ENCODE results near the gene IL10RB.

The IL10RB gene

DNA sequence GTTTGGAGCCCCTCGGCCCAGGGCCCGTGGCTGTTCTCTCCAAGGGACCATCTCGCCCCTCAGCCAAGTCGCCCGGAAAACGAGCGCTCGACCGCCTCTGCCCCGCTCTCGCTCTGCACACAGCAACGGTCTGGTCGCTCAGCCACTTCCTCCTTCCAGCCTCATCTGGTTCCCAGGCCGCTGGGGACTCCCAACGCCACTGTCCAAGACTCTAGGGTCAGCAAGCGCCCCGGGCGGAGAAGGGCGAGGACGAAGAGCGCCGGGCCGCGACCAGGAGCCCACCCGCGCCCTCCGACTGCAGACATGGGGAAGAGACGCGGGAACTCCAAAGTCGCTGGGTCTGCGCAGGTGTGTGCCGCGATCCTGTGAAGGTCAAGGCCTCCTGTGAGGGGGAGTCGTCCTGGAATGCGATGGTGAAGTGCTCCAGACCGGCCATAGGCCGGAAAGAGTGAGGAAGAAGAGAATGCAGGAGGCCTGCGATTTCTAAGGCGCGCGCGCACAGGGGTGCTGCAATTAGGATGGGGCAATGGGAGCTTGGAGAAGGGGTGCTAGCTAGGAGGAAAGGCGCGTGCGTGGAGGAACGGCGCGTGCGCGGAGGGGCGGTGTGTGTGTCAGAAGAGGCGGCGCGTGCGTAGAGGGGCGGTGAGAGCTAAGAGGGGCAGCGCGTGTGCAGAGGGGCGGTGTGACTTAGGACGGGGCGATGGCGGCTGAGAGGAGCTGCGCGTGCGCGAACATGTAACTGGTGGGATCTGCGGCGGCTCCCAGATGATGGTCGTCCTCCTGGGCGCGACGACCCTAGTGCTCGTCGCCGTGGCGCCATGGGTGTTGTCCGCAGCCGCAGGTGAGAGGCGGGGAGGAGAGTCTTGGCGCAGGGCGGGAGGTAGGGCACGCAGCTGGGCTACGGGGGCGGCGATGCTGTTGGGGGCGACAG is 58.4 kb downstream of the IL10RB start, which contains the start of gene IFNAR1:
Gene IFNAR1 (plus strand): TSS at position 680 of the 931 bp plus-strand sequence. CDS start 86 bp downstream, at position 766.
- TF ChIP-seq, protein P1, sequence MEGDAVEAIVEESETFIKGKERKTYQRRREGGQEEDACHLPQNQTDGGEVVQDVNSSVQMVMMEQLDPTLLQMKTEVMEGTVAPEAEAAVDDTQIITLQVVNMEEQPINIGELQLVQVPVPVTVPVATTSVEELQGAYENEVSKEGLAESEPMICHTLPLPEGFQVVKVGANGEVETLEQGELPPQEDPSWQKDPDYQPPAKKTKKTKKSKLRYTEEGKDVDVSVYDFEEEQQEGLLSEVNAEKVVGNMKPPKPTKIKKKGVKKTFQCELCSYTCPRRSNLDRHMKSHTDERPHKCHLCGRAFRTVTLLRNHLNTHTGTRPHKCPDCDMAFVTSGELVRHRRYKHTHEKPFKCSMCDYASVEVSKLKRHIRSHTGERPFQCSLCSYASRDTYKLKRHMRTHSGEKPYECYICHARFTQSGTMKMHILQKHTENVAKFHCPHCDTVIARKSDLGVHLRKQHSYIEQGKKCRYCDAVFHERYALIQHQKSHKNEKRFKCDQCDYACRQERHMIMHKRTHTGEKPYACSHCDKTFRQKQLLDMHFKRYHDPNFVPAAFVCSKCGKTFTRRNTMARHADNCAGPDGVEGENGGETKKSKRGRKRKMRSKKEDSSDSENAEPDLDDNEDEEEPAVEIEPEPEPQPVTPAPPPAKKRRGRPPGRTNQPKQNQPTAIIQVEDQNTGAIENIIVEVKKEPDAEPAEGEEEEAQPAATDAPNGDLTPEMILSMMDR (IDR thresholded peaks at IDR 0.05; ENCODE audit: insufficient read depth, low read length) = no peak
- TF ChIP-seq POLR2AphosphoS5 (IDR thresholded peaks at IDR 0.05; ENCODE audit: low read depth) (peak; percentile 92), SPI1 (IDR thresholded peaks at IDR 0.05; ENCODE audit: borderline replicate concordance, low read depth) (peak; percentile 94), GABPA (IDR thresholded peaks at IDR 0.05; ENCODE audit: low read depth) (peak; percentile 28; the same call in 1 of the 2 replicates)
- TF ChIP-seq, protein P2, sequence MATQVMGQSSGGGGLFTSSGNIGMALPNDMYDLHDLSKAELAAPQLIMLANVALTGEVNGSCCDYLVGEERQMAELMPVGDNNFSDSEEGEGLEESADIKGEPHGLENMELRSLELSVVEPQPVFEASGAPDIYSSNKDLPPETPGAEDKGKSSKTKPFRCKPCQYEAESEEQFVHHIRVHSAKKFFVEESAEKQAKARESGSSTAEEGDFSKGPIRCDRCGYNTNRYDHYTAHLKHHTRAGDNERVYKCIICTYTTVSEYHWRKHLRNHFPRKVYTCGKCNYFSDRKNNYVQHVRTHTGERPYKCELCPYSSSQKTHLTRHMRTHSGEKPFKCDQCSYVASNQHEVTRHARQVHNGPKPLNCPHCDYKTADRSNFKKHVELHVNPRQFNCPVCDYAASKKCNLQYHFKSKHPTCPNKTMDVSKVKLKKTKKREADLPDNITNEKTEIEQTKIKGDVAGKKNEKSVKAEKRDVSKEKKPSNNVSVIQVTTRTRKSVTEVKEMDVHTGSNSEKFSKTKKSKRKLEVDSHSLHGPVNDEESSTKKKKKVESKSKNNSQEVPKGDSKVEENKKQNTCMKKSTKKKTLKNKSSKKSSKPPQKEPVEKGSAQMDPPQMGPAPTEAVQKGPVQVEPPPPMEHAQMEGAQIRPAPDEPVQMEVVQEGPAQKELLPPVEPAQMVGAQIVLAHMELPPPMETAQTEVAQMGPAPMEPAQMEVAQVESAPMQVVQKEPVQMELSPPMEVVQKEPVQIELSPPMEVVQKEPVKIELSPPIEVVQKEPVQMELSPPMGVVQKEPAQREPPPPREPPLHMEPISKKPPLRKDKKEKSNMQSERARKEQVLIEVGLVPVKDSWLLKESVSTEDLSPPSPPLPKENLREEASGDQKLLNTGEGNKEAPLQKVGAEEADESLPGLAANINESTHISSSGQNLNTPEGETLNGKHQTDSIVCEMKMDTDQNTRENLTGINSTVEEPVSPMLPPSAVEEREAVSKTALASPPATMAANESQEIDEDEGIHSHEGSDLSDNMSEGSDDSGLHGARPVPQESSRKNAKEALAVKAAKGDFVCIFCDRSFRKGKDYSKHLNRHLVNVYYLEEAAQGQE (IDR thresholded peaks at IDR 0.05; ENCODE audit: insufficient replicate concordance, low read depth) = peak; percentile 55
- peak within 1 kb of the TSS; percentile 95 for H3K4me3 ChIP-seq (replicated peaks; ENCODE audit: insufficient read depth, low read length)
- H3K27me3 ChIP-seq (ENCODE audit: insufficient read depth, poor library complexity, severe bottlenecking) = no peaks in the 10 kb centered on the region
- peak; percentile 95 to 99 for DNase-seq (ENCODE audit: low read depth in 1 of 2, low spot score in 1 of 2)
- H3K27ac ChIP-seq (replicated peaks) = peak within 1 kb of the TSS; percentile 95

DNA sequence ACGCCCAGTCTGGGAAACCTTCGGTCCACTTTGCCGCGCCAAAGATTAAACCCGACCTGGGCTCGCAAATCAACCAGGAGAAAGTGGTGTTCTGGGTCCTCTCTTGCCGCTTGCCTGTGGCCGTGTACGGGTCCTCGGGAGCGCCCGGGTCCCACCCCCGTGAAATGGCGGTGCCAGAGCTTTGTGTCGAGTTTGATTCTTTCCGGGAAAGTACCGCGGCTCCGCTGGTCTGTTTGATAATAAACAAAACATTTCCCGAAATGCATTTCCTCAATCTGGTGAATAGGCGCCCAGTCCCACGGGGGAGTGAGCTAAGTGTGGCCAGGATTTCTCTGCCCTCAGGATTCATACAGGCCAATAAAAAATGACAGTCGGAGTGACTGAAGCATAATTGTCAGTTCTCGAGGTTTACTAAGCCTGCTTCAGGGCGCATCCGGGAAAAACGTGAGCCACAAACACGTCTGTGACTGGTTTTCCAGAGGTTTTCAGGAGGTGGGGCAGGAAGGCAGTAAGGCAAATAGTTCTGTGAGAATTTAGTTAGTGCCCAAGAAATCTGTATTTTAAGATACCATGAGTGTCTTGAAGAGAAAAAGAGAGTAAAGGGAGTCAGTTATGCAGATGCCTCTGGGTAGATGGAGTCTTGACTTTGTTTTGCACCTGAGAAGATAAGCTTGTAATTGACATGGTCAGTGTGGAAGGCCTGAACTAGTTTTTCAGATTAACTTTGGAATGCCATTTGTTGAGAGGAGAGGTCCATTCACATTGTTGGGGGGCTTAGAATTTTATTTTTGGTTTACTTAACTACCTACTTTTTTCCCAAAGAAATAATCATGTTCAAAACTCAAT is 59.3 kb downstream of the IL10RB start:
- Histone ChIP-seq H3K27me3 (ENCODE audit: insufficient read depth, poor library complexity, severe bottlenecking) (no peaks in the 10 kb centered on the region), H3K4me3 (replicated peaks; ENCODE audit: insufficient read depth, low read length) (peak overlapping the region; percentile 95), H3K27ac (replicated peaks) (peak overlapping the region; percentile 95)
- TF ChIP-seq SPI1 (IDR thresholded peaks at IDR 0.05; ENCODE audit: borderline replicate concordance, low read depth) (peak; percentile 76), GABPA (IDR thresholded peaks at IDR 0.05; ENCODE audit: low read depth) (0 out of 2 replicates have a peak, but pooled peaks have one; percentile 3), POLR2AphosphoS5 (IDR thresholded peaks at IDR 0.05; ENCODE audit: low read depth) (no peak)
- peak in 1 of 2 experiments; percentile 53 for DNase-seq (ENCODE audit: low read depth in 1 of 2, low spot score in 1 of 2)

DNA sequence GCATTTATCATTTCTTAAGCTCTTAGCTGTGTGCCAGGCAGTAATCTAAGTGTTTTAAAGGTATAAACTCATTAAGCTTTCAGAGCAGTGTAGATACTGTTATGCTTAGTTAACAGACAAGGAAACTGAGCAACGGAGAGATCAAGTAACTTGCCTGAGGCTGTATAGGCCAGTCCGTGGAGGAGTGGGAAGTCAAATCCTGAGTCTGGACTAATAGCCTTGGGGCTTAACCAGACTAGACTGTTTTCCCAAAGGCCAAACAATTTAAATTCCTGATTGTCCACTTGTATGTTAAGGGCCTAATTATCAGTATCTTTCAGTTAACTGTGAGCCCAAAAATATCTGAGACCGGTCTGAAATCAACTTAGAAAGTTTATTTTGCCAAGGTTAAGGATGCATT is 61.2 kb downstream of the IL10RB start:
- TF ChIP-seq SPI1 (IDR thresholded peaks at IDR 0.05; ENCODE audit: borderline replicate concordance, low read depth) (no peak), POLR2AphosphoS5 (IDR thresholded peaks at IDR 0.05; ENCODE audit: low read depth) (no peak), GABPA (IDR thresholded peaks at IDR 0.05; ENCODE audit: low read depth) (no peak)
- TF ChIP-seq, protein P1 (IDR thresholded peaks at IDR 0.05; ENCODE audit: insufficient read depth, low read length) = no peak
- TF ChIP-seq, protein P2 (IDR thresholded peaks at IDR 0.05; ENCODE audit: insufficient replicate concordance, low read depth) = no peak
- no peaks in the 10 kb centered on the region for H3K27me3 ChIP-seq (ENCODE audit: insufficient read depth, poor library complexity, severe bottlenecking)
- H3K27ac ChIP-seq (replicated peaks) = no peak overlapping the region
- DNase-seq (ENCODE audit: low read depth in 1 of 2, low spot score in 1 of 2) = no peak
- no peak overlapping the region for H3K4me3 ChIP-seq (replicated peaks; ENCODE audit: insufficient read depth, low read length)

Measured in HL-60 (cell line).